ENCODE results near the gene AOAH.

AOAH gene, protein sequence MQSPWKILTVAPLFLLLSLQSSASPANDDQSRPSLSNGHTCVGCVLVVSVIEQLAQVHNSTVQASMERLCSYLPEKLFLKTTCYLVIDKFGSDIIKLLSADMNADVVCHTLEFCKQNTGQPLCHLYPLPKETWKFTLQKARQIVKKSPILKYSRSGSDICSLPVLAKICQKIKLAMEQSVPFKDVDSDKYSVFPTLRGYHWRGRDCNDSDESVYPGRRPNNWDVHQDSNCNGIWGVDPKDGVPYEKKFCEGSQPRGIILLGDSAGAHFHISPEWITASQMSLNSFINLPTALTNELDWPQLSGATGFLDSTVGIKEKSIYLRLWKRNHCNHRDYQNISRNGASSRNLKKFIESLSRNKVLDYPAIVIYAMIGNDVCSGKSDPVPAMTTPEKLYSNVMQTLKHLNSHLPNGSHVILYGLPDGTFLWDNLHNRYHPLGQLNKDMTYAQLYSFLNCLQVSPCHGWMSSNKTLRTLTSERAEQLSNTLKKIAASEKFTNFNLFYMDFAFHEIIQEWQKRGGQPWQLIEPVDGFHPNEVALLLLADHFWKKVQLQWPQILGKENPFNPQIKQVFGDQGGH

GRCh38 chr7:36723951-36724664, at the start of gene AOAH:
Gene AOAH, minus strand, starts transcription at chr7:36724494. Its CDS starts 346 bp downstream, at chr7:36724148.
- peak; percentile 52 for DNase-seq

- no peak for DNase-seq
Observed at GRCh38 chr7:36766451-36766850, 42.2 kb upstream of the AOAH start.

- no peak for DNase-seq
Observed at GRCh38 chr7:36765605-36766004, 41.3 kb upstream of the AOAH start.

DNA sequence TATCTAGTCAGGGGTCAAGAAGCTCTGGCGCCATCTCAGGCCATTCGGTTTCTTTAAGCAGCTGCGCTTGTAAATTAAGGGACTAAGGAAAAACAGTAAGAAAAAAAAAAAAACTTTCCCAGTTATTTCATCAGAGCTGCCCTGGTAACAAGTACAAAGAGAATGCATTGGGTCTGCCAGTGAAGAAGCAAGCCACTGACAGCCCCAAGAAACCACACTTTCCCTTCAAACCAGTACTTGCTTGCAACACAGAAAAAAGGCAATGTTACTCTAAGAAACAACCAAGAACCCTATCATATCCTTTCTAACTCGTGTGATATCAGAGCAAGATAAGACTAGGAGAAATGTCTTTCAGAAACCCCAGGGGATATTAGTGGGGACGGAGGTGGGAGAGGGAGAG, 40.6 kb upstream of the AOAH start:
- no peak for DNase-seq

DNA sequence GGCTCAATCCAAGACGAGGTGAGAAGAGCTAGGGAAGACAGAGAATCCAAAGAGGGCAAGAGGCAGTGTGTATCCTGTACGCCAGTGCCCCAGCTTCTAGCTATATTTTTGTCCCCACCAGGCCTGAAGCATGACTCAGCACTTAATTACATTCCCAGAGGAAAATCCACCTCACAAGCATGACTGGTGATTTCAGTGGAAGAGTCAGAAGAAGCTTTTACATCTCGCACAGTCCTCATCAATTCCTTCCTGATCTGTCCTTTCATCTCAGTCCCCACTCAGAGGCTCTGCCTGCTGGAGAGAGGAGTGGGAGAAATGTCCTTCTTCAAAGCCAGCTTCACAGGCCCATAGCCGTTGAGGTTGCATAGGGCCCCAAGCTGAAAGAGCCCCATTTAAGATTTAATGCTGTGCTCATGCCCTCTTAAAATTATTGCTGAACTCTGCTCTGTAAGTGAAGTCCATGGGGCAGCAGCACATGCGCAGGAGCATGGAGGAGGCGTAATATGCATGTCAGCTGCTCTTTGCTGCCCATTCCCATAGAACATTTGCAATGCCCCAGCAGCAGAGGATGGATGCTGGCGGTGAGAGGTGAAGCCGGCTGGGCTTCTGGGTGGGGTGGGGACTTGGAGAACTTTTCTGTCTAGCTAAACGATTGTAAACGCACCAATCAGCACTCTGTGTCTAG, 39.0 kb upstream of the AOAH start:
- no peak for DNase-seq

GRCh38 chr7:36762394-36762793, 38.1 kb upstream of the AOAH start:
- no peak for DNase-seq

- DNase-seq = no peak
Observed at GRCh38 chr7:36761835-36762234, 37.5 kb upstream of the AOAH start.

GRCh38 chr7:36760856-36761762, 36.8 kb upstream of the AOAH start:
- DNase-seq = no peak

GRCh38 chr7:36758879-36759278, 34.6 kb upstream of the AOAH start:
- no peak for DNase-seq

- DNase-seq = no peak
Observed at GRCh38 chr7:36755484-36755883, 31.2 kb upstream of the AOAH start.

- DNase-seq = no peak
Observed at GRCh38 chr7:36752026-36752711, 27.9 kb upstream of the AOAH start.

DNA sequence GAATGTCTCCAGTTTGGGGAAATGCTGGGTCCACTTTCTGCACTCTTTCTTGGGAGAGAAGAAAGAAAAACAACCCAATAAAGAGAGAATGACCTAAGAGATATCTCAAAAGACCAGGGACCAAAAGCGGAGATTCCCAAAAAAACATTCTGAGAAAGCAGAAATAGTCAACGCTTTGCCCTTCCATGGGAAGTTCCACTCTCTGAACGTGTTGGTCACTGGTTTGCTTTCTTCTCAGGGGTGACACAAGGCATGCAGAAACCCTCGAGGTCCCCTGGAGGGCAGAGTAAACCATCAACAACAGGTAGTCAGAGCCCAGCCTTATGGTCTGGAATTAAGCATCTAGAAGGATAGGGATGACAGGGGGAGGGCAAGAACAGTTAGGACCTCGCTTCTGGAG, 26.2 kb upstream of the AOAH start:
- no peak for DNase-seq

- DNase-seq = no peak
Observed at GRCh38 chr7:36749282-36749960, 25.1 kb upstream of the AOAH start.

DNA sequence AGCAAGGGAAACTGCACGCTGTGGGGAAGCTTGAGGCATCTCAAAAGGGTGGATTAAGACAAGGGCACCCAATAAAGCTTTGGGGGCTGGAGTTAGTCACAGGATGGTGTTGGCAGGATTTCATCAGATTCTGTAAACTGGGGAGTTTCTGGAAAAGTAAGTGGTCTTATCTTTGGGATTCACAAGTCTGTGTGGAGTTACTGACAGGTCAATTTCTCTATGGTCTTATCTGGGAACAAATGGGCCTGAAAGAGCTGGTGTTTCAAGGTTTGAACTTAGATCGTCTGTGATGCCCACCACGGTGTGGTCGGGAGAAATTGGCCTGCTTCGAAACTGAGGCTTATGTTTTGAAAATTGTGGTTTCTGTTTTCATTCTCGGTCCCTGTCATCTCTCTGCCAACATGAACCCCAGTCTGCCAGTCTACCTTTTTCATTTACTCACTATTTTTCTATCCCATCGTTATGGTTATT, 23.8 kb upstream of the AOAH start:
- no peak for DNase-seq

GRCh38 chr7:36747280-36748016, 23.2 kb upstream of the AOAH start:
- DNase-seq = no peak

DNA sequence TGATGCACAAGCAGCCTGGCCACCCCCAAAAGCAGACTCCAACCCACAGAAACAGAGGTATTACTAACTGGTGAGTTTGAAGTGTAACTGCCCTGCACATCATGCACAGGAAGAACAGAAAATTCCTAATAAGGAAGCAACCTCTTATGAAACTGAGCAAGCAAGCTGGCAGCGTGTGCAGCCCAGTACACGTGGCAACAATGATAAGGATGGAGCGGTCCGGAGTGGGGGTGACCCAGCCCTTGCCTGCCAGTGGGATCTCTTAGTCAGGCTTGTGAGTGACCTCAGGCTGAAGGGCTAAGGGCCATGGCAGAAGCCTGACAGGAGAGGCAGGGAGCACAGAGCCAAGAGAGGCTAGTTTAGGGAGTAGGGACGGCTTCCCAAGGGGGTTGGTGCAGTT, 22.1 kb upstream of the AOAH start:
- DNase-seq = no peak

DNA sequence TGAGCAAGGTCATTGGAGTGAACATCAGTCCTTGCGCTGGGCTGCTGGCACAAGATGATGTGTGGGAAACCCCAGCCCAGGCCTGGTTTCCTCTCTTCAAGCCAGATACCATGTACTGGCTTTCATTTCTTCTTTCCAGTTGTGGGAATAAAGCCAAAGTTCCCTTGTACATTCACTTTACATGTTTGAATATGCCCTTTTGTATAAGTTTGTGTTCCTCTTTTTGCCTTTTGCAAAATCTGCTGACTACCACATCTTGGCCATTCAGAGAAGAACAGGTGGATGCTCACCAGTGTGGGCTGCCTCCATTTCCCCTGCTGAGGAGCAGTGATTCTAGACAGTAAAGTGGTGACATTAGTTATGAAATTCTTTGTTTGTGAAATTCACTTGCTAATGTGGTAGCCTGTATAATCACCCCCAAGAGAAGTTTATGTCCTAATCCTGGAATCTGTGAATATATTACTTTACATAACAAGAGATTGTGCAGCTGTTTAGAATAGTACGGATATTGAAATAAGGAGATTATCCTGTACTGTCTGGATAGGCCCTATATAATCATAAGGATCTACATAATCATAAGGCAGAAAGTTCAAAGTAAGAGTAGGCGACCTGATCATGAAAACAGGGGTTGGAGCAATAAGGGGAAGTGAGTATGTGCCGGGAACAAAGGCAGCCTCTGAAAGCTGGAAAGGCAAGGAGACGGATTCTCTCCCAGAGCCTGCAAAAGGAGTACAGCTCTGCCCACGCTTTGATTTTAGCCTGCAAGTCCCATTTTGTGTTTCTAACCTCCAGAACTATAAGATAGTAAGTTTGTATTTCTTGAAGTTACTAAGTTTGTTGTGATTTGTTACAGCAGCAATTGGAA, 18.8 kb upstream of the AOAH start:
- no peak for DNase-seq

DNA sequence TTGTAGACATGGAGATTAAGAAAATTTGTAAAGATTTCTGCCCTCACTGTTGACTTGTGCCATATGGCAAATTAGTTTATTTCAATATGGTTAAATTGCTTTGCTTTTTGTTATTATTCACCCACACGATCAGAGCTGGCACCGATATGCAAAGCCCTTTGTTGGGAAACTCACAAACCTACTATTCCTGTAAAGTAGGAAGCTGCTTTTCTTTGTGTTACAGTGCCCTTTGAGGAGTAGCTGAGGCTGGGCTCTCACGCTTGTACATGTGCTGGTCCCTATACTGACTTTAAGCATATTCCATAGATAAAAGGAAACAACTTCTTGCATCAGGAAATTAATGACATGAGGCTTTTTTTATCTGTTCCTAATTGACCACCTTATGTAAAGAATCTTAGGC, 17.6 kb upstream of the AOAH start:
- no peak for DNase-seq

DNA sequence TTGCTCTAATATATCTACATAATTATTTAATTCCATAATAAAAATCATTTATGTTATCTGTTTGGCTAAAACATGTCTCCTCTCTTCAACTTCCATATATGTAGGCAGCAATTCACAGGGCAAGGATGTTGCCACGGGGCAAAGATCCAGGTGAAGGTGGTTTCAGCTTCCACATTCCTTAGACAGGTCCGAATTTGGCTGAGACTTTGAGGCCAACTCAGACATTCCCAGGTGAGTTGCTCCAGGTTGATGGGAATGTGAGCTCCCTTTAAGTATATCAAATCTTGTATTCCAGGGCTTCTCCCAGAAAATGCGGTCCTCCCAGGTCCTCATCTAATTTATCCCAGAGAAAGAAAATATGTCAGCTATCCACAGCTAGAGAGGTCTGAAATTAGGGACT, 15.1 kb upstream of the AOAH start:
- no peak for DNase-seq

Data from activated naive CD4-positive, alpha-beta T cell treated with anti-CD3 and anti-CD28 coated beads, Interleukin-2, amount 50 U/mL, for 16 hours (primary cell).